Liver (tissue), 3 donors: Measurements from ENCODE around the gene EOLA1.
"Not testable (repeated sequence)": the region's sequence is repeated elsewhere in the genome, so short reads cannot be mapped to it uniquely, and the experiment has no call there.

Experiments
- EGR1 ChIP-seq, 2 donors: IDR thresholded peaks; 2 replicates each; pipeline ENCODE4 v1.6.1; 2016 to 2018; ENCODE audit warnings: antibody characterized with exemption in 2 of 2, low read depth in 2 of 2
- FOXA1 ChIP-seq: IDR thresholded peaks from 2 replicates; pipeline ENCODE4 v1.6.1; 2016; ENCODE audit warnings: antibody characterized with exemption
- GABPA ChIP-seq, 2 donors: IDR thresholded peaks in 1 of 2; conservative IDR thresholded peaks in 1 of 2; 2 replicates each; pipeline ENCODE4 v1.6.1; 2016; ENCODE audit warnings: antibody characterized with exemption in 2 of 2, mild to moderate bottlenecking in 1 of 2, moderate library complexity in 1 of 2
- HNF4G ChIP-seq: IDR thresholded peaks from 2 replicates; pipeline ENCODE4 v1.6.1; 2016; ENCODE audit warnings: antibody characterized with exemption
- JUND ChIP-seq, 2 donors: IDR thresholded peaks; 2 replicates each; pipeline ENCODE4 v1.6.1; 2016; ENCODE audit warnings: antibody characterized with exemption in 2 of 2
- NR2F2 ChIP-seq: IDR thresholded peaks from 2 replicates; pipeline ENCODE4 v1.6.1; 2016; ENCODE audit warnings: antibody characterized with exemption
- RAD21 ChIP-seq, 2 donors: IDR thresholded peaks; 2 replicates each; pipeline ENCODE4 v1.6.1; 2016; ENCODE audit warnings: antibody characterized with exemption in 2 of 2, mild to moderate bottlenecking in 2 of 2
- SP1 ChIP-seq: IDR thresholded peaks from 2 replicates; pipeline ENCODE4 v1.6.1; 2018; ENCODE audit warnings: antibody characterized with exemption, mild to moderate bottlenecking
- TAF1 ChIP-seq: conservative IDR thresholded peaks from 2 replicates; pipeline ENCODE4 v1.6.1; 2016; ENCODE audit warnings: antibody characterized with exemption, mild to moderate bottlenecking
- YY1 ChIP-seq: IDR thresholded peaks from 2 replicates; pipeline ENCODE4 v1.6.1; 2016; ENCODE audit warnings: antibody characterized with exemption, mild to moderate bottlenecking
- TF ChIP-seq, protein P1 (sequence below): fragments of 150-350 bp; IDR thresholded peaks from 2 replicates; pipeline ENCODE4 v1.5.1; 2017; ENCODE audit warnings: improper control_type of control experiment, low read depth, low read length; ENCODE audit not compliant: missing input control
- TF ChIP-seq, protein P2 (sequence below): IDR thresholded peaks from 2 replicates; pipeline ENCODE4 v1.6.1; 2016; ENCODE audit warnings: antibody characterized with exemption
- TF ChIP-seq, protein P3 (sequence below): IDR thresholded peaks from 2 replicates; pipeline ENCODE4 v1.6.1; 2016; ENCODE audit warnings: antibody characterized with exemption, mild to moderate bottlenecking
- TF ChIP-seq, protein P4 (sequence below): IDR thresholded peaks from 2 replicates; pipeline ENCODE4 v1.6.1; 2016; ENCODE audit warnings: antibody characterized with exemption
- donor health status: healthy.
- donor health status: healthy.

DNA sequence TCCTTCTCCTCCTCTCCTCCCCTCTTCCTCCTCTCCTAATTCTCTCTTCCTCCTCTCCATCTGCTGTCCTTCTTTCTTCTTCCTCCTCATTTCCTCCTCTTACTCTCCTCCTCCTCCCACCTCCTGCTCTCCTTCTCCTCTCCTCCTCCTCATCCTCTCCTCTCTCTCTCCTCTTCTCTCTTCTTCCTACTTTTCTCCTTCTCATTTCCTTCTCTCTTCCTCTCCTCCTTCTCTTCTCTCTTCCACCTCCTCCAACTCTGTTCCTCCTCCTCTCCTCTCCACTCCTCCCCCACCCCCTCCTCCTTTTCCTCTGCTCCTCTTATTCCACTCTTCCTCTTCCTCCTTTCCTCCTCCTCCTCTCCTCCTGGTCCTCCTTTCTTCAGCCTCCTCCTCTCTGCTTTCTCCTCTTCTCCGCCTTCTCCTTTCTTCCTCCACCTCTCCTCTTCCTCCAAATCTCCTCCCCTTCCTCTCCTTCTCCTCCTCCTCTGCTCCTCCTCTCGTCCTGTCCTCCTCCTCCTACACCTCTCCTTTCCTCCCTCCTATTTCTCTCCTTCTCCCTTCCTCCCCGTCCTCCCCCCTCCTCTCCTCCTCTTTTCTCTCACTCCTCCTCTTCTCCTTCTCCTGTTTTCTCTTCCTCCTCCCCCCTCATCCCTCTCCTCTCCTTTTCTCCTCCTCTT, 5.7 kb upstream of the EOLA1 start:
- TF ChIP-seq SP1; EGR1 (IDR thresholded peaks at IDR 0.05; ENCODE audit: low read depth in 2 of 2); GABPA (IDR thresholded peaks at IDR 0.05 in 1 of 2, conservative IDR thresholded peaks at IDR 0.05 in 1 of 2); YY1; JUND (IDR thresholded peaks at IDR 0.05); HNF4G; RAD21 (IDR thresholded peaks at IDR 0.05); NR2F2; TAF1; FOXA1: not testable (repeated sequence)
- TF ChIP-seq, protein P1, sequence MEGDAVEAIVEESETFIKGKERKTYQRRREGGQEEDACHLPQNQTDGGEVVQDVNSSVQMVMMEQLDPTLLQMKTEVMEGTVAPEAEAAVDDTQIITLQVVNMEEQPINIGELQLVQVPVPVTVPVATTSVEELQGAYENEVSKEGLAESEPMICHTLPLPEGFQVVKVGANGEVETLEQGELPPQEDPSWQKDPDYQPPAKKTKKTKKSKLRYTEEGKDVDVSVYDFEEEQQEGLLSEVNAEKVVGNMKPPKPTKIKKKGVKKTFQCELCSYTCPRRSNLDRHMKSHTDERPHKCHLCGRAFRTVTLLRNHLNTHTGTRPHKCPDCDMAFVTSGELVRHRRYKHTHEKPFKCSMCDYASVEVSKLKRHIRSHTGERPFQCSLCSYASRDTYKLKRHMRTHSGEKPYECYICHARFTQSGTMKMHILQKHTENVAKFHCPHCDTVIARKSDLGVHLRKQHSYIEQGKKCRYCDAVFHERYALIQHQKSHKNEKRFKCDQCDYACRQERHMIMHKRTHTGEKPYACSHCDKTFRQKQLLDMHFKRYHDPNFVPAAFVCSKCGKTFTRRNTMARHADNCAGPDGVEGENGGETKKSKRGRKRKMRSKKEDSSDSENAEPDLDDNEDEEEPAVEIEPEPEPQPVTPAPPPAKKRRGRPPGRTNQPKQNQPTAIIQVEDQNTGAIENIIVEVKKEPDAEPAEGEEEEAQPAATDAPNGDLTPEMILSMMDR: not testable (repeated sequence)
- TF ChIP-seq, protein P2, sequence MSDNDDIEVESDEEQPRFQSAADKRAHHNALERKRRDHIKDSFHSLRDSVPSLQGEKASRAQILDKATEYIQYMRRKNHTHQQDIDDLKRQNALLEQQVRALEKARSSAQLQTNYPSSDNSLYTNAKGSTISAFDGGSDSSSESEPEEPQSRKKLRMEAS: not testable (repeated sequence)
- TF ChIP-seq, protein P3, sequence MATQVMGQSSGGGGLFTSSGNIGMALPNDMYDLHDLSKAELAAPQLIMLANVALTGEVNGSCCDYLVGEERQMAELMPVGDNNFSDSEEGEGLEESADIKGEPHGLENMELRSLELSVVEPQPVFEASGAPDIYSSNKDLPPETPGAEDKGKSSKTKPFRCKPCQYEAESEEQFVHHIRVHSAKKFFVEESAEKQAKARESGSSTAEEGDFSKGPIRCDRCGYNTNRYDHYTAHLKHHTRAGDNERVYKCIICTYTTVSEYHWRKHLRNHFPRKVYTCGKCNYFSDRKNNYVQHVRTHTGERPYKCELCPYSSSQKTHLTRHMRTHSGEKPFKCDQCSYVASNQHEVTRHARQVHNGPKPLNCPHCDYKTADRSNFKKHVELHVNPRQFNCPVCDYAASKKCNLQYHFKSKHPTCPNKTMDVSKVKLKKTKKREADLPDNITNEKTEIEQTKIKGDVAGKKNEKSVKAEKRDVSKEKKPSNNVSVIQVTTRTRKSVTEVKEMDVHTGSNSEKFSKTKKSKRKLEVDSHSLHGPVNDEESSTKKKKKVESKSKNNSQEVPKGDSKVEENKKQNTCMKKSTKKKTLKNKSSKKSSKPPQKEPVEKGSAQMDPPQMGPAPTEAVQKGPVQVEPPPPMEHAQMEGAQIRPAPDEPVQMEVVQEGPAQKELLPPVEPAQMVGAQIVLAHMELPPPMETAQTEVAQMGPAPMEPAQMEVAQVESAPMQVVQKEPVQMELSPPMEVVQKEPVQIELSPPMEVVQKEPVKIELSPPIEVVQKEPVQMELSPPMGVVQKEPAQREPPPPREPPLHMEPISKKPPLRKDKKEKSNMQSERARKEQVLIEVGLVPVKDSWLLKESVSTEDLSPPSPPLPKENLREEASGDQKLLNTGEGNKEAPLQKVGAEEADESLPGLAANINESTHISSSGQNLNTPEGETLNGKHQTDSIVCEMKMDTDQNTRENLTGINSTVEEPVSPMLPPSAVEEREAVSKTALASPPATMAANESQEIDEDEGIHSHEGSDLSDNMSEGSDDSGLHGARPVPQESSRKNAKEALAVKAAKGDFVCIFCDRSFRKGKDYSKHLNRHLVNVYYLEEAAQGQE: not testable (repeated sequence)
- TF ChIP-seq, protein P4, sequence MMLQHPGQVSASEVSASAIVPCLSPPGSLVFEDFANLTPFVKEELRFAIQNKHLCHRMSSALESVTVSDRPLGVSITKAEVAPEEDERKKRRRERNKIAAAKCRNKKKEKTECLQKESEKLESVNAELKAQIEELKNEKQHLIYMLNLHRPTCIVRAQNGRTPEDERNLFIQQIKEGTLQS: not testable (repeated sequence)
